NCI-H2171 treated with DMSO at 0.1 percent for 48 hours (cell line): Measurements from ENCODE around the gene NAA10.
A peak's percentile ranks its signal among the peaks of the same experiment; 100 is the strongest.

Experiments
- DNase-seq: peaks from one replicate; lab custom pipeline; 2025; lab: John Stamatoyannopoulos, UW

Gene NAA10

DNA sequence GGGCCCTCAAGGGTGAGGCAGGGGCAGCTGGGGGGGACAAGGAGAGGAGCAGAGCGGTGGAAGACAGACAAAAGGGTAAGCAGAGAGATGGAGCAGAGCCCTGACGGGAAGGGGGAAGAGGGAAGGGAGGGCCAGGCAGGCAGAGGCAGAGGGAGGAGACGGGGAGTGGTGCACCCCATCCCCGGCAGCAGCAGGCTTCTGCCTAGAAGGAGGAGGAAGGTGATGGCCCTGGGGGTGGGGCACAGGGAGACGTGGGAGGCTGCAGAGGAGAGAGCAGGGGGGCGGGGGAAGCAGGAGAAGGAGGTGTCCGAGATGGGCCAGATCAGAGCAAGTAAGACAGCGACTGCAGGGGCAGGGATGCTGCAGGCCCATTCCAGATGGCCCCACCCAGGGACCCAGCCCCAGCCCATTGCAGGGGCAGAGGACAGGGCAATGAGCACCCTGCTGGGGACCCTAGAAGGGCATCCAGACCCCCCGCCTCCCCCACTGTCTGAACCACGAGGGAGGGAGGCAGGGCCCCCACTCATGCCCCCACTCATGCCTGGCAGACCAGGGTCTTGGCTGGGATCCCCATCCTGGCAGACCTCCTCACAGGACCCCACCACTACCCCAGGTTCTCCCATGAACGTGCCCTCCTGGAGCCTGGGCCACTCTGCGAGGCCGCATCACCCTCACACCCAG, 51.5 kb downstream of the NAA10 start:
- DNase-seq, result no peak

- DNase-seq, result no peak
Measured at GRCh38 chrX:153882557-153882956, 52.3 kb downstream of the NAA10 start.

DNA sequence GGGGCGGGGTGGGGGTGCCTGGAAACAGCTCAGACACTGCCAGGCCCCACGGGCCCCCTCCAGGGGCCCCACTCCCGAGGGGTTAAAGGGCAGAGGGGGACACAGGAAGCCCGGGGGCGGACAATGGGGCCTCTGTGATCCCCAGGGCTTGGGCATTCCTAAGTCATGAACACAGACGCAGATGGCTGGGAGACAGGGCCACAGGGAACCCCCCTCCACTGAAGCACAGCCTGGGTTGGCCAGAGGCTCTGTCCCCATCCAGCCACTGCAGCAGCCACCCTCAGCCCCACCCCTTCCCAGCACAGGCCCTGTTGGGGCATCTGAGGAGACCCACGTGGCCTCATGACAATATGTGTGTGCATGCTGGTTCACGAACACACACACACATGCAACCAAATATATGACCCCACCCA, 52.7 kb downstream of the NAA10 start:
- no peak for DNase-seq

- DNase-seq, result no peak
Measured at GRCh38 chrX:153881281-153881680, 53.6 kb downstream of the NAA10 start.

GRCh38 chrX:153880440-153880815, 54.4 kb downstream of the NAA10 start:
- no peak for DNase-seq

DNA sequence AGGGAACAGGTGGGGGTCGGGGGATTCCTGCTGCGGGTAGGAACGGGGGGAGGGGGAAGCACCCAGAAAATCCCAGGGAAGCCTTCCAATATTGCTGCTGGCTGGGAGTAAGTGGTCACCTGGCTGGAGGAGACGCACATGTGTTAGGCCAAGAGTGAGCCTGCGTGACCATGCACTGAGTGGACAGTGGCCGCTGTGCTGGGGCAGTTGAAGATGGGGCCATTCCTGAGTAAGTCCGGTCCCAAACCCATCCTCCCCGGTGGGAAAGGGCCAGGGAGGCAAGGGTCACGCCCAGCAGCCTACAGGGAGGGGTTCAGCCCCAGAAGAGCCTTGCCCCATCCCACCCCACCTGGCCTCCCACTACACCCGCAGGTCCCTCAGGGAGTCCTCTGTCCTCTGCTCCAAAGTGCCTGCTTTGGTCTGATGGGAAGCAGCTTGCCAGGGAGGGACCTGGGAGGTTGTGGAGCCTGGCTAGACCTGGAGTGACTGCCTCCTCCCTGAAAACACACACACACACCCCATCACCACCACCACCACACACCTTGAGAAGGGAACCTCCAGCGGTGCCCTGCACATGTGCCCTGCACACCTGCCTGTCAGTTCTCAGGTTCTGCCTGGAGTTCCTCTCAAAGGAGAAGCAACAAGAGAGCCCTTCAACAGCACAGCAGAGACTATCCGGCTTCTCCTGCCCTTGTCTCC, 54.9 kb downstream of the NAA10 start:
- DNase-seq, result peak; percentile 36
